Measurements from ENCODE around the gene C6orf15. TPM values are rescaled to one million over a fixed set of nuclear protein-coding genes. Genes with fewer than 3 reads are reported as not detected.

The C6orf15 gene
- total RNA-seq, 1 experiment from 2014 or later: not detected

DNA sequence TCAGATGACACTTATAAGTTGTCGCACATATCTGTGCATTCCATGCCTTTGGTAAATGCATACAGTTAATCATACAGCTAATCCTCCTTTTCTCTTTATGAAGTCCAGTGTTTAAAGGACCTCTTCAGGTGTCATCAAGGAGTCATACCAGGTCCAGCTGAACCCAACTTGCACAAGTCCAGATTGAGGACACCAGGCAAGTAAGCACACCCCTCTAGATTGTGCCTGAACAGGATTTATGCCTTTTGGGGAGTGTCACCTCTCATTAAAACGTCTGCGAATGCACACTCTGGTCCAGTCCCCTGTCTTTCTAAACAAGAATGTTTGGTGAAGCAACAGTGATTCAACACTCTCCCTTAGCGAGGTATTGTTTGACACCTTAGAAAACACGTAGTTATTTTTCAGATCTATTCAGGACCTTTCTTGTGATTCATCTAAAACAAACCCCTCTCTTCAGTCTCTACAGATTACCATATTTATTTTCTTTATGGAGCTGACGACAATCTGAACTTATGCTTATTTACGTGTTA, 48.4 kb downstream of the C6orf15 start:
- H3K36me3 ChIP-seq: no peaks in the 10 kb centered on the region
- H3K4me3 ChIP-seq: no peak overlapping the region
- DNase-seq: no peak
- no peaks in the 10 kb centered on the region for H3K27me3 ChIP-seq
- H3K9me3 ChIP-seq: no peaks in the 10 kb centered on the region

Other genes starting within 250 kb of the C6orf15 start
- 16.7 and 52.0 TPM in 2 replicates for gene DDR1, start 228.1 kb downstream of the C6orf15 start, total RNA-seq (2014; rRNA removed; shearing (Covaris generic); ENCODE audit: low replicate concordance)
- 18.8 and 26.4 TPM in 2 replicates for gene GTF2H4, start 204.4 kb downstream of the C6orf15 start, total RNA-seq (2014; rRNA removed; shearing (Covaris generic); ENCODE audit: low replicate concordance)
- gene VARS2, start 198.3 kb downstream of the C6orf15 start, total RNA-seq (2014; rRNA removed; shearing (Covaris generic); ENCODE audit: low replicate concordance): 10.7 and 23.6 TPM in 2 replicates
- not detected in 2 replicates for gene SFTA2, start 180.4 kb downstream of the C6orf15 start, total RNA-seq (2014; rRNA removed; shearing (Covaris generic); ENCODE audit: low replicate concordance)
- not detected in 2 replicates for gene MUCL3, start 171.6 kb downstream of the C6orf15 start, total RNA-seq (2014; rRNA removed; shearing (Covaris generic); ENCODE audit: low replicate concordance)
- gene MUC21, start 128.9 kb downstream of the C6orf15 start, total RNA-seq (2014; rRNA removed; shearing (Covaris generic); ENCODE audit: low replicate concordance): not detected in 2 replicates
- not detected in 2 replicates for gene MUC22, start 102.1 kb downstream of the C6orf15 start, total RNA-seq (2014; rRNA removed; shearing (Covaris generic); ENCODE audit: low replicate concordance)
- gene PSORS1C1, start 2.2 kb upstream of the C6orf15 start, total RNA-seq (2014; rRNA removed; shearing (Covaris generic); ENCODE audit: low replicate concordance): not detected in 2 replicates
- gene CDSN, start 7.9 kb upstream of the C6orf15 start, total RNA-seq (2014; rRNA removed; shearing (Covaris generic); ENCODE audit: low replicate concordance): not detected in 2 replicates
- not detected in 2 replicates for gene PSORS1C2, start 26.5 kb upstream of the C6orf15 start, total RNA-seq (2014; rRNA removed; shearing (Covaris generic); ENCODE audit: low replicate concordance)
- gene CCHCR1, start 45.2 kb upstream of the C6orf15 start, total RNA-seq (2014; rRNA removed; shearing (Covaris generic); ENCODE audit: low replicate concordance): 9.6 and 21.7 TPM in 2 replicates
- 17.3 and 25.0 TPM in 2 replicates for gene TCF19, start 46.0 kb upstream of the C6orf15 start, total RNA-seq (2014; rRNA removed; shearing (Covaris generic); ENCODE audit: low replicate concordance)
- gene POU5F1, start 58.1 kb upstream of the C6orf15 start, total RNA-seq (2014; rRNA removed; shearing (Covaris generic); ENCODE audit: low replicate concordance): 1.3 and 4.3 TPM in 2 replicates
- 252 and 364 TPM in 2 replicates for gene HLA-C, start 159.5 kb upstream of the C6orf15 start, total RNA-seq (2014; rRNA removed; shearing (Covaris generic); ENCODE audit: low replicate concordance)
- gene HLA-B, start 244.6 kb upstream of the C6orf15 start, total RNA-seq (2014; rRNA removed; shearing (Covaris generic); ENCODE audit: low replicate concordance): 35.3 and 69.1 TPM in 2 replicates

Measured in MG63 (cell line).